HG03457 (cell line): Measurements from ENCODE around the gene SCARB1.

ENCODE experiments used
- ATAC-seq: cut with Tn5 transposase; IDR thresholded peaks from one replicate; pipeline ENCODE4 v1.9.1; 2021; ENCODE audit warnings: moderate number of reproducible peaks; ENCODE audit not compliant: unreplicated experiment

SCARB1 gene

GRCh38 chr12:124865728-124866127 is 2.1 kb upstream of the SCARB1 start:
- no peak for ATAC-seq

GRCh38 chr12:124864326-124864752 is 675 bp upstream of the SCARB1 start:
- ATAC-seq, result no peak

DNA sequence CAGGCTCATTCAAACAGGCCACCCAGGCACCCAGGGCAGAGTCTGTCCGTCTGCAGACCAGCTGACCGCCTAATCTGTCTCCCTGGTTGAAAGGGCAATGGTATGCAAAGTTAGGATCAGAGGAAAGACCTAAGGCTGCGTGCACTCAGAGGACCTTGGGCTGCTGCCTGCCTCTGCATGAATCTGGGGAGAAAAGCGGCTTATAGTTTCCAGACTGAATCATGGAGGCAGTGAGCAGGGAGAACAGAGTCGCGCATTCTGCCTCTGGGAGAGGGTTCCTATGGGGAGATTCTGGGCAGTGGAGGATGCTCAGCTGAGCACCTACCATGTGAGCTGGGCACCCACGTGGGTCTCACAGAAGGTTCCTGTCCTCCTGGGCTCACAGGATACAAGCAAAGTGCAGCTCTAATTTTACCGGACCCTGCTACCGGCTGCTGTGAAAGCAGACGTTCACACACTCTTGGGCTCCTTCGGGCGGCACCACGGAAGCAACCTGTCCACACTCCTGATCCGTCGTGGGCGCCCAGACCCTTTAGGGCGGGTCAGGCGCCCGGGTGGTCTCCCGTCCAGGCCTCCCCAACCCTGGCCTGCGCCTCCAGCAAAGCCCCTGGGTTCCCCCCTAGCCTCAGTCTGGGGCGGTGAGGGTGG is 772 bp downstream of the SCARB1 start:
- ATAC-seq, result peak; percentile 18

DNA sequence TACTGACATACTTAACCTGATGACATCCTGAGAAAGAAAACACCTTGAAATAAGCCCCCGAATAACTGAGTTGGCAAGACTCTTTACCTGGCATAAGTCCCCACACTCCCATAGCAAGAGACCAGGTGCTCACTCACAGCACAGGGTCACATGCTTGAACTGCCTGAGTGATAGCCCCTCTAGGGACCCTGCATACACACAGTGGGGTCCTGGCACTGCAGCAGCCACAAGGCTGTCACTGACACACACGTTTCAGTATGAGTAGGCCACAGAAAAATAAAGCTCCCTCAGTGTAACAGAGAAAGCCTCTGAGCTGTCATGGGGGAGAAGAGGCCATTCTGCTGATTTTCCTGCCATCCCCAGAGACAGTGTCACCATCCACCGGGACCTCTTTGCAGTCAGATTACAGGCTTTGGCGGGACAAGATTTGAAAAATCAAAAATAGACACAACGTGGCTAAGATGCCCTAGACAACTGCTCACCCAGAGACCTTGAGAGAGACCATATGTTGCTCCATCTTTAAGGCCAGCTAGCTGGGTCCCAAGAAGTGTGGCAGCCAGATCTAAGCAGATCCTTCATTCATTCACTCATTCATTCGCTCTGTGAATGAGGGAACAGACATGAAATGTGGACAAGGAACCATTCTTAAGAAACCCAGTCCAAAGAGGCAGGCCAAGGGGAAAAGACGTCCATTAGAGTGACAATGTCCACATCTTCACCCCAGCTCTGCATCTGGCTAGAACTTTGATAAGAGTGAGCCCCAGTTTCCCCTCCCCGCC is 1.6 kb downstream of the SCARB1 start:
- no peak for ATAC-seq

DNA sequence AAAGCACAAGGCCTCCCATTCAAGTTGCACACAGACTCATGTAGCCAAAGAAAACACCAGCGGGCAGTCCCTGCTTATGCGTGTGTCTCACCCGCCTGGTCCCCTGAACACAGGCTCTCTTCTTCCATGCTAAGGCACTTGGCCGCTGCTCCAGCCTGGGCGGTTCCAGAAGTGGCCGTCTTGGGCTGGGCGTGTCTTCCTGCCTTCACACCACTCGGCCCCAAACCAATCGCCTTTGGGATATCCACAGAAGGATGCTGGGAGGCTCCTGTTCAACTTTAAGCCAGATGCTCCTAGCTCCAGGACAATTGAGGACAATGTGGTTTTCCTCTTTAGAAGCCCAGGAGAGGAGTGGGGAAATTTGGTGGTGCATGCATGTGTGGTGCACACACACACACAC is 2.2 kb downstream of the SCARB1 start:
- ATAC-seq, result no peak

GRCh38 chr12:124857921-124858461 is 5.7 kb downstream of the SCARB1 start:
- ATAC-seq, result no peak

- no peak for ATAC-seq
Observed at GRCh38 chr12:124856842-124857178, 6.9 kb downstream of the SCARB1 start.

GRCh38 chr12:124856132-124856841 is 7.4 kb downstream of the SCARB1 start:
- no peak for ATAC-seq

GRCh38 chr12:124855275-124855957 is 8.2 kb downstream of the SCARB1 start:
- no peak for ATAC-seq

DNA sequence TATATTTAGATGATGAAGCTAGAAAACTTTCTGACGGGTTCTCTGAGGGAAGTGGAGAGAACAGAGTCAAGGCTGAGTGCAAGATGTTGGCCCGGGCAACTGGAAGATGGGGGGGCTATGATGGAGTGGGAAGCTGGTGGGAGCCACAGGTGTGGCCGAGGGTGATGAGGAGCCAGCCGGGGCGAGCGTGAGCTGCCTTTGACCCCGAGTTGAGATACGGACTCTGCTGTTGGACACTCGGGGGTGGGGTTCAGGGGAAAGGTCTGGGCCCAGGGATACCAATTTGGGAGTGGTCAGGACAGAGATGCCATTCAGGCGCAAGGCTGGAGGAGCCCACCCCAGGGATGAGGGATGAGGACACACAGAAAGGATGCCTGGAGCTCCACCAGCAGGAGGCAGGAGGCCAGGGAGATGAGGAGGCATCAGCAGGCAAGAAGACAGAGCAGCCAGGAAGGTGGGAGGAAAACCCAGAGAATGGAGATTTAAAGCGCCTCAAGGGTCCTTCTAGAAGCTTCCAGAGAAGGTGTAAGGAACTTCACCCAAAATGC is 9.0 kb downstream of the SCARB1 start:
- no peak for ATAC-seq

DNA sequence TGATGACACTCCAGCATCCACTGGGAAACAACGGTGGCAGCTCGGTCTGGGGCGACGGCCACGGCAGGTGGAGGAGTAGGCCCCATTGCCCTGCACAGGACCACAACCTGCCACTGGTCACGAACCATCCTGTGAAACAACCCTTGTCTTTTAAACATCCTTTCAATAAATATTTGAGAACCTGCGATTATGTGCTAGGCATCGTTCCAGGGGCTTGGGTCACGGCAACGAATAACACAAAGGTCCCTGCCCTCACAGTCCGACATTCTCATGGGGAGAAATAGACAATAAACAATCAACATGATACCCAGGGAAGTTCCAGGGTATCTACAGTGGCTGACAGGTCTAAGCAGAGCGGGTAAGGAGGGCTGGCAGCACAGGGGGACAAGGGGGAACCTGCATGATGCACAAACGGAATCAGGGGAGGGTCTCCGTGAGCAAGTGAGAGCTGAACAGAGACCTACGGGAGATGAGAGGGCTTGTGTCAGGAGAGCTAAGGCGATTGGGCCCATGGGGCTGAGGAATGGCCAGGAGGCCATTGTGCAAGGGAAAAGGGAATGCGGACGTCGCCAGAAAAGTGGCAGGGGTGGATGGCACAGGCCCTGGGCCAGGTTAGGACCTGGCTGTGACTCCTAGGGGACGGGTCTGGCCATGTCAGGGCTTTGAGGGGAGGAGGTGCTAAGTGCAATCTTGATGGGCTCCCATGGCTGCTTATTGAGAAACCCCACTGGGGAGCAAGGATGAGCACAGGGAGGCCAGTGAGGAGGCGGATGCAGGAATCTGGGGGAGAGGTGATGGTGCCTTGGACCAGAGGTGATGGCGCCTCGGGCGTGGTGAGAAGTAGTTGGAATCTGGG is 9.7 kb downstream of the SCARB1 start:
- ATAC-seq, result no peak

DNA sequence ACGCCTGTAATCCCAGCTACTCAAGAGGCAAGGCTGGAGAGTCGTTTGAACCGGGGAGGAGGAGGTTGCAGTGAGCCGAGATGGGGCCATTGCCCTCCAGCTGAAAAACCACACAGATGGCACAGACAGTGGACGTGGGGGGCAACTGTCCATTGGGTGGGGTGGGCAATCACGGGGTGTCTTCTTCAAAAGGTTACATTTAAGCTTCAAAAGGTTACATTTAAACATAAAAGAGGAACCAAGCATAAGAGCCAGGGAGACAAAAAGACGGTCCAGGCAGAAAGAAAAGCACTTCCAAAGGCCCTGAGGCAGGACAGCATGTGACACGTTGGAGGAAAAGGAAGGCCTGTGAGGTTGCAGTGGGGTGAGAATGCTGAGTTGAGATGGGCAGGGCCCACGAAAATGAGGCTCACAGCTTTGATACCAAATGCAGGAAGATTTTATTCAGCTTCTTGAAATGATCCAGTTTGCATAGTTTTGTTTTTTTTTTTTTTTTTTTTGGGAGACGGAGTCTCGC is 10.7 kb downstream of the SCARB1 start:
- no peak for ATAC-seq

GRCh38 chr12:124852329-124852831 is 11.3 kb downstream of the SCARB1 start:
- ATAC-seq, result no peak

- ATAC-seq, result no peak
Observed at GRCh38 chr12:124851342-124851741, 12.3 kb downstream of the SCARB1 start.

DNA sequence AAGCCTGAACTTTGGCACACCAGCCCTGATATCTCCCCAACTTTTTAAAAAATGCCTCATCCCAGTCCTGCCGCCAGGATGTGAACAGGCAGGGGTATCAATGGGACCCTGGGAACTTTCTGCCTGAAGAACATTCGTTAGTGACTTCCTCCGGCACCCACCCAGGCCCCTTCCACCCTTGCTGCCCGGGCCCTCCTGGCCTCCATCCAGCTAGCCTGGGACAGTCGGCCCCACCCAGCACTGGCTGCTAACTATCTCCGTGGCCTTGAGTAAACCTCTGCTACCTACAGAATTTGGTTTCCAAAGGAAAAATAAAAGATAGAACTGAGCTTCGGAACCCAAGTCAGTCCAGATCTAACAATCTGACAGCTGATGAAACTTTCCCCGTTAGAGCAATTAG is 14.3 kb downstream of the SCARB1 start:
- no peak for ATAC-seq

DNA sequence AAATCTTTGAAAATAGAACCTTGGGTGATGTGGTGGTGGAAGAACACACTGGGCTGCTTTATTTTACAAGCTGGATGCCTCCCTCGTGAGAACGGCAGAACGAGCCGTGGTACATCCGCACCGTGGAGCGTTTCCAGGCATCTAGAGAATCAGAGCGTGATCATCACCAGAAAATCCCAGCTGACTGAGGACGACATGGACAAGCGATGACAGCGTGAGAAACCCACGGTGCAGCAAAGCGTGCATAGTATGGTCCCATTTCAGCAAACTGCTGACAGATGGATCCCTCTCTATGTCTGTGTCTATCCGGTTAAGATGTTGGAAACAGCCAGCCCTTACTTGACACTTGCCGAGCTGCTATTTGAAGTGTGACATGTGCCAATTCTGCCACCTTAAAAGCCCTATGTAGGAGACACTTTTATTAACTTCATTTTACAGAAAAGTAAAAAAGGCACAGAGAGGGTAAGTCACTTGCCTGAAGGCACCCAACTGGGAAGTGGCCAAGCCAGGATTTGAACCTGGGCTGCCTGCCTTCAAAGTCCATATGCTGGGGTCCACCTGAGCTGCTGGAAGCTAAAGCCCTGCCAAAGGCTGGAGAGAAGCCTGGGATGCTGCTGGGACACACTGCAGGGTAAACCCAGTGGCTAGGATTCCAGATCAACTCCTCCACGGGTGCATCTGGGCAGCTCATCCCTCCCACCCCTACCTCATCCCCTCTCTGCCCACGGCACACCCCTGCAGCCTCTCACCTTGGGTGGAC is 14.9 kb downstream of the SCARB1 start:
- ATAC-seq, result no peak

GRCh38 chr12:124847113-124848074 is 16.3 kb downstream of the SCARB1 start:
- no peak for ATAC-seq
